Kidney tubule cell (primary cell): ENCODE data around the gene SLC25A4.

Experiments used
- DNase-seq: peaks from one replicate; pipeline ENCODE4 v3.0.0-alpha.2; 2018; ENCODE audit warnings: low spot score

SLC25A4 gene

GRCh38 chr4:185120631-185120946 is 22.5 kb upstream of the SLC25A4 start:
- DNase-seq: no peak

DNA sequence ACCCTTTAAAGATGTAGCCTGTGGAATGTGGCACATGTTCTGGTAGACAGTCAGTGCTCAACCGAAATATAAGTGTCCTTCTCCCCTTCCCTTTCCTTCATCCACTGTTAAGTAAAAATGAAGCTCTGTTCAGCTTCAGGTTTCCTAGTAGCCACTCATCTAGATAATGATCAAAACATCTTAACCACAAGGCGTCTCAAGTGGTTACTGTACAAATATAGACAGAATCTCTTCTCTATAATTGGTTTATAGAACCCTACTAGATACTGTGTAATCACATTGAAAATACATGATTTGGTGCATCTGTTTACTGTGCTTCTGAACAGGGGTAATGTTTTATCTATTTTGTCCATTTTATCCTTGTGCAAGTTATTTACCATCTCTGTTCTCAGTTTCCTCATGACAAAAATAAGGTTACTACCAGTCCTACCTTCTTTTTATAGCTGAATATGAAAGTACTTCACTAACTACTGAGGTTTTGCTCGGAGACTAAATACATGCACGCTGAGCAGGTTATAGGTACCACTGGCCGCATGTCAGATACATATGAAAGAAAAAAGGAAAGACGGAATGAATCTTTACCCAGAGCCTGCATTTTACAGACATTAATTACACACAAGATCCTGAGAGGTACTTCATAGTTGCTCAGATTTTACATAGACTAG is 20.3 kb upstream of the SLC25A4 start:
- DNase-seq: no peak

DNA sequence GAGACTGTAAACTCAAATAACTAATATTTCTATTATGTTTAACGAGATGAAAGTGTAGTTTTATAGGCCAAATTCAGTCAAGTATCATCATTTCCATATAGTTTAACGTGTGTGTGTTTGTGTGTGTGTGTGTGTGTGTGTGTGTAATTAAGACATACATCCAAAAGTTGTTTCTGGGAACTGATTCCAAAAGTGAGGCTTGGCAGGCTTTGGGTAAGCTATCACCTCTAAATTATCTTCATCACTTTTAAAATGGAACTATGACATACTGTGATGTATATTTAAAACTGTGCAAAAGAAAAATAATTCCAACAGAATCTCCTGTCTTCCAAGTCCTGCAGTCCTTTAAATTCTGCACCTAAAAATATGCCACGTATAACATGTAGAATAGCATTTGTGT is 19.1 kb upstream of the SLC25A4 start:
- no peak for DNase-seq

DNA sequence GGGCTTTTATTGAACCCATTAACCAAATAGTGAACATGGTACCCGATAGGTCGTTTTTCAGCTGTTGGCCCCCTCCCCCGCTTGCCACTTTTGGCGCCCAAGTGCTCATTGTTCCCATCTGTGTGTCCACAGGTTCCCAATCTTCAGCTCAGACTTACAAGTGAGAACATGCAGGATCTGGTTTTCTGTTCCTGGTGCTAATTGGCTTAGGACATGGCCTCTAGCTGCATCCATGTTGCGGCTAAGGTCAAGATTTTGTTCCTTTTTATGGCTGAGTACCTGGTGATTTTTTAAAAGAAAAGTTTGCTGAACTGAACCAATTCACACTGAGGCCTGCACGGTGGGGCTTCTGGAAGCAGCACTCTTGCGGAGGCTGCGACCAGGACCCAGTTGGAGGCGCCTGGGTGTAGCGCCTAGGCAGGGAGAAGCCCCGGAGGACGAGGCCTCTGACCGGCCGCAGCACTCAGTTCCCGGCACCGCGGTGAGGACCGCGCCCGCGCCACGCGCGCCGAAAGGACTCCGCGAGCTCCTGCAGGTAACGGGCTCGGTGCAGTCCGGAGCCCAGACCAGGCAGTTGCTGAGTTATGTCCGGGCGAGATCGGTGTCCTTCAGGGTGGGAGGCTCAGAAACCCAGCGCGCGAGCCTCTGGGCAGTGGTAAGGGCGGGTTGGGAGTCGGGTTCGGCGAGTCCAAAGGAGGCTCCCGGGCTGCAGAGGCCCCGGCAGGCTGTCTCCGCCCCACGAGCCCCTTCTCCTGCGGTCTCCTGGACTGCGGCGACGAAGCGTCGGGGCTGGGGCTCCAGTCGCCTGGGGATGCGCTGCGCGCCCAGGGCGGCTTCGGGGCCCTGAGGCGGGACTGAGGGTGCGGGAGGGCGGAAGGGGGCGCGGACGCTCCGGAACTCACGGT is 15.8 kb upstream of the SLC25A4 start:
- DNase-seq: peak; percentile 8

GRCh38 chr4:185128272-185129119 is 14.6 kb upstream of the SLC25A4 start:
- DNase-seq: peak; percentile 43

DNA sequence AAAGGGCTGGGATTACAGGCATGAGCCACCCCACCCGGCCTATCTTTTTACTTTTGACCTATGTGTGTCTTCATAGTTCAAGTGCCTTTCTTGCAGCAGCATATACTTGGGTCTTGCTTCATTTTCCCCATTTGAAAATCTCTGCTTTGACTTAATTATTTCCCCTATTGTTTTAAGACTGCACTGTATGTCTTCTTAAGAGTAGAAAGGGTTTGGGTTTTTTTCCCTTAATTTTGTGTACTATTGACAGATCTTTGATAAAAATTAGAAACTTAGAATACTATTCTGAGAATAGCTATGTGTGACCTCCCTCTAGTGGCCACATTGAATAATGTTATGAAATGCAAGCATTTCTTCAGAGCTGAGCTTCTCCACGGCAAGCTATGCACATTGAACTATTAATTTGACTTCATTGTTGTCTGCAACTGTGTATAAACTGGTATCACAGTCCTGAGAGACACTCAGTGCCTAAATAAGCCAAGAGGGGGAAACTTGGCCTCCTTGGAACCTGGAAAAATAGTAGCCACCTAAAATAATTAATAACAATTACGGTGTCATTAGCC is 8.7 kb upstream of the SLC25A4 start:
- peak; percentile 57 for DNase-seq

- DNase-seq: no peak
Observed at GRCh38 chr4:185137233-185137925, 5.7 kb upstream of the SLC25A4 start.

GRCh38 chr4:185138161-185138560 is 4.9 kb upstream of the SLC25A4 start:
- no peak for DNase-seq

- no peak for DNase-seq
Observed at GRCh38 chr4:185139736-185140135, 3.3 kb upstream of the SLC25A4 start.

DNA sequence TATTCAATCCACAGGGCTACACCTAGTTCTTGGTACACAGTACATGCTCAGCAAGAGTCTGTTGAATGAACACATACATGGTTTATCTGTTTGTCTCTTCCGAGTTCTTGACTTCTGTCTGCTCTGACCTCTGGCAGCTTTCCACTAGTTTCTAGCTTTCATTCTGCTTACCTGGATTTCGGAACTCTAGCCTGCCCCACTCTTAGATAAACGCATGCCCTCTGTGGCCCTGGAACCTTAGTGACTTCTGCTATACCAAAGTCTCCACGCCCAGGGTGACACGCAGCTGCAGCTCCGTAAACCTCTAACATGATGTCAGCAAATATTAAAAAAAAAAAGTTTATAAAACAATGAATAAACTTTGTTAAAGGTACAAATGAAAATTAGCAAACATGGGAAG is 1.3 kb upstream of the SLC25A4 start:
- no peak for DNase-seq

DNA sequence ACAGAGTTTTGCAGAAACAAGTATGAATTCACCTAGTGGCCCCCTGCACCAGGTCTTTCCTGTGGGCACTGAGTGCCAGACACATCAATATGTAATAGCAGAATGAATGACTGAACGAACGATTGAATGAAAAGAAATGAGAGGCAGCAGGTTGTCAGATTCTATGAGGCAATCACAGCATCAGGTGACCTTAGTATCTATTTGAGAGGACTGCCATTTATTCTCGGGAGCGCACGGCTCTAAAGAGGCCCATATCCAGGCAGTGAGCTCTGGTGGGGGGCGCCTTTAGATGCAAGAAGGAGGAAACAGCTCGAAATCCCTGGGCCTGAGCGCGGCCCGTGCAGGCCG is 528 bp upstream of the SLC25A4 start:
- no peak for DNase-seq

DNA sequence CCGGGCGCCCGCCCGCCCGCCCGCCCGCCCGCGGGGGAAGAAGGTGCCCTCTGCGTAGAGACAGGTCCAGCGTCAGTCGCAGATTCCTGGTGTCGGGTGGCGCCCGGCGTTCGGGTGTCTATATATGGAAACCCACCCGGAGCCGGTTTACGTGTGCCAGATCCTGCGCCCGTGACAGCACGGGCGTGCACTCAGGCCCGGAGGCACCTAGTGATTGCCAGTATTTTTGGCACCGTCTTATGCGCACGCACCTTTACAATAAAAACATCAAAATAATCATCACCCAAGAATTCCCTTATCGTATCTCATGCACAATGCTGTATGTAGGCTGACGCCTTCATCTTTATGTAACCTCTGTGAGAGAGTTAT is 519 bp downstream of the SLC25A4 start:
- DNase-seq: peak; percentile 50

DNA sequence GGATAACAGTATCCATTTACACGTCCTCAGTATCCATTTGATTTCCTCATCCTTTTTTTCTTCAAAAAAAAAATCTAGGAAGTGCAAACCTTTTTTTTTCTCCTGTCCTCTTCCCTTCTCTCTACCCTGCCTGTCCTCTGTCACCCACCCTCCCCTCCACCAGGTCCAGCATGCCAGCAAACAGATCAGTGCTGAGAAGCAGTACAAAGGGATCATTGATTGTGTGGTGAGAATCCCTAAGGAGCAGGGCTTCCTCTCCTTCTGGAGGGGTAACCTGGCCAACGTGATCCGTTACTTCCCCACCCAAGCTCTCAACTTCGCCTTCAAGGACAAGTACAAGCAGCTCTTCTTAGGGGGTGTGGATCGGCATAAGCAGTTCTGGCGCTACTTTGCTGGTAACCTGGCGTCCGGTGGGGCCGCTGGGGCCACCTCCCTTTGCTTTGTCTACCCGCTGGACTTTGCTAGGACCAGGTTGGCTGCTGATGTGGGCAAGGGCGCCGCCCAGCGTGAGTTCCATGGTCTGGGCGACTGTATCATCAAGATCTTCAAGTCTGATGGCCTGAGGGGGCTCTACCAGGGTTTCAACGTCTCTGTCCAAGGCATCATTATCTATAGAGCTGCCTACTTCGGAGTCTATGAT is 1.7 kb downstream of the SLC25A4 start:
- DNase-seq: no peak

DNA sequence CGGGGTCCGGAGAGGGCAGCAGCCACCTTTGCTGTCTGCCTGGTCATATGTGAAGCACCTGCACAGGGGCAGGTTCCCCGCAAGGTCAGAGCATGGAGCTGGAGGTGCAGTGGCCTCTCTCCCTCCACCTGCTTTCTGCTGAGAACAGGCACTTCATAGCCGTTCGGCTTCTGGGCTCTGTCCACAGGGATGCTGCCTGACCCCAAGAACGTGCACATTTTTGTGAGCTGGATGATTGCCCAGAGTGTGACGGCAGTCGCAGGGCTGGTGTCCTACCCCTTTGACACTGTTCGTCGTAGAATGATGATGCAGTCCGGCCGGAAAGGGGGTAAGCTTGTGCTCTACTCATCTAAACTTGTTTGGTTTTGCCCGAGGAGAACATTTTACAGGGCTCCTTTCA is 2.5 kb downstream of the SLC25A4 start:
- DNase-seq: peak; percentile 63

DNA sequence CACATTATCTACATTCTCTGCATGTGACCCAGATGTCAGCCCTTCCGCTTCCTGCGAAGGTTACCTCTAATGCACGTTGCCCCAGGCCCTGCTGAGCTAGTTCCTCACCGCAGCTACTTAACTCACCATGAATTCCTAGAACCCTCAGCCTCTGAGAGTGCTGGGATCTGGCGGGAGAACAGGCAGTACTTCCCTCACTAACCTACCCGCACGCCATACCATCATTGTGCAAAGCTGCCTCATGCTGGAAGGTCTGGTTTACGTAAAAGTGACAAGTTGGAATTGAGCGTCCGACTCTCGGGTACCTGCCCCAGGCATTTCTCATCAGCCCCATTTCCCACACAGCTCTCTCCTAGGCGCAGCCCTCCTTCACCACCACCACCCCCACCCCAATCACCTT is 6.3 kb downstream of the SLC25A4 start:
- DNase-seq: no peak

DNA sequence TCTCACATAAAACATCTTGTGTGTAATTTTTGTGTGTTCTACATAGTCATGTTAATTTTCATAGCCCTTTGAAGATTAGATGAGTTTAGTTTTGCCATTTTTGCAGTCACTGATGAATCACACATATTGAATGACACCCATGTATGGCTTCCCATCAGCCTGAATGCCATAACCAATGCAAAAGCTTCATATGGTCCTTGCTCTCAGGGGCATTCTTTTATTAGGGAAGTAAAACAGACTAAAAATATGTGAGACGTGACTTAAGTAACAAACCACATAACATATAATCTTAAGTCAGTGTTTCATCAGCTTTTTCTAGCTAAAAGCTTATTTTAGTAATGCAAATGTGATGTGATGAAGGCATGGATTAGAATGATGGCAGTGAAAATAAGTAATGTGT is 8.2 kb downstream of the SLC25A4 start:
- no peak for DNase-seq

DNA sequence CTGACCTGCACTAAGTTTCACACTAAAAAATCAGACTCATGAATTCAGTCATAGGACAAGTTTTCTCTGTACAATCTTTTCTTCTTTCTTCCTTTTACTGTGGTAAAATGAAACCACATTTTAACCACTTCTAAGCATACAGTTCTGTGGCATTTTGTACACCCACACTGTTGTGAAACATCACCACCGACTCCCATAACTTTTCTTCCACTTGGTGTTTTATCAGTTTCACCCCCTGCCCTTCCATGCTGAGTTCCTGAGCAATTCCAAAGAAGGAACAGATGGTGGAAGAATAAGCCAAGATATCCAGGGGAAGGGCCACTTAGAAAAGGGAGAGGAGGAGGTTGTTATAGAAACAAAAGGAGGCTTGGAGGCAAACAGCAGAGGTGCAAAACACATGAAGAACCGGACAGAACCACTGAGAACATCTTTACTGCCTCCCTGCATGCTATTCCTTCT is 22.6 kb downstream of the SLC25A4 start:
- DNase-seq: no peak

DNA sequence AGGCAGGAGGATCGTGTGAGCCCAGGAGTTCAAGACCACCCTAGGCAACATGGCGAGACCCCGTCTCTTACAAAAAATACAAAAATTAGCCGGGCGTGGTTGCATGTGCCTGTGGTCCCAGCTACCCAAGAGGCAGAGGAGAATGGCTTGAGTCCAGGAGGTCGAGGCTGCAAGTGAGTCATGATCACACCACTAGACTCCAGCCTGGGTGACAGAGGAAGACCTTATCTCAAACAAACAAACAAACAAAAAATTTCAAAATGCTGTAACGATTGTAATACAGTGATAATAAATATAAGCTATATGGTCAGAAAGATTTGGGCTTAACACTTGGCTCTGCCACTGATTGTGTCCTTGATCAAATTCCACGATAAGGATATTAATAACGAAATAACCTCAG is 24.2 kb downstream of the SLC25A4 start:
- no peak for DNase-seq

GRCh38 chr4:185171373-185172071 is 28.5 kb downstream of the SLC25A4 start:
- peak; percentile 34 for DNase-seq

GRCh38 chr4:185179488-185179887 is 36.4 kb downstream of the SLC25A4 start:
- DNase-seq: no peak

GRCh38 chr4:185182239-185182638 is 39.2 kb downstream of the SLC25A4 start:
- no peak for DNase-seq
